Activated B cell treated with CpG ODN at 0.5 μM for 24 hours (primary cell): ENCODE measurements around the gene PRKN. TPM values are rescaled to one million over a fixed set of nuclear protein-coding genes. Genes with fewer than 3 reads are reported as not detected.

Experiments
- ATAC-seq: fragments of 200-7000 bp; cut with Tn5 transposase; one replicate; pipeline ENCODE4 v1.10.0; 2021; ENCODE audit warnings: low read depth, mild to moderate bottlenecking, moderate library complexity
- CTCF ChIA-PET: fragments of 350-600 bp; sonication (Branson Sonifier 250); formaldehyde crosslinking; loops from one replicate; lab custom pipeline; 2021; ENCODE audit warnings: antibody characterized with exemption; lab: Charles Lee
- POLR2A ChIA-PET: fragments of 350-600 bp; sonication (Branson Sonifier 250); formaldehyde crosslinking; loops from one replicate; lab custom pipeline; 2021; ENCODE audit warnings: antibody characterized with exemption; lab: Charles Lee
- DNase-seq: peaks from one replicate; pipeline ENCODE4 v3.0.0; 2022
- H3K27ac Mint-ChIP-seq: one replicate; pipeline ENCODE4 v1.8.0; 2020; ENCODE audit warnings: mixed read lengths
- H3K27me3 Mint-ChIP-seq: one replicate; pipeline ENCODE4 v1.8.0; 2021; ENCODE audit warnings: mixed read lengths
- H3K36me3 Mint-ChIP-seq: one replicate; pipeline ENCODE4 v1.8.0; 2021; ENCODE audit warnings: low read depth, mixed read lengths
- H3K4me1 Mint-ChIP-seq: one replicate; pipeline ENCODE4 v1.8.0; 2021; ENCODE audit warnings: mixed read lengths
- H3K4me3 Mint-ChIP-seq: one replicate; pipeline ENCODE4 v1.8.0; 2020; ENCODE audit warnings: mild to moderate bottlenecking, mixed read lengths
- H3K9me3 Mint-ChIP-seq: one replicate; pipeline ENCODE4 v1.8.0; 2020; ENCODE audit warnings: mixed read lengths
- CTCF ChIP-seq: fragments of 200-600 bp; IDR thresholded peaks from one replicate; pipeline ENCODE4 v1.8.0; 2022; ENCODE audit warnings: antibody characterized with exemption, mild to moderate bottlenecking
- intact Hi-C: fragments of 100-400 bp; cut with micrococcal nuclease; formaldehyde crosslinking; loops from one replicate; pipeline ENCODE4 v1.15.1; 2024
- total RNA-seq: library from RNA; stranded (reverse); gene quantifications from 2 replicates; pipeline ENCODE4 v1.2.3, GENCODE V29; 2022

PRKN gene
- total RNA-seq, 1 donor from 2014 or later, result 2.3 TPM

DNA sequence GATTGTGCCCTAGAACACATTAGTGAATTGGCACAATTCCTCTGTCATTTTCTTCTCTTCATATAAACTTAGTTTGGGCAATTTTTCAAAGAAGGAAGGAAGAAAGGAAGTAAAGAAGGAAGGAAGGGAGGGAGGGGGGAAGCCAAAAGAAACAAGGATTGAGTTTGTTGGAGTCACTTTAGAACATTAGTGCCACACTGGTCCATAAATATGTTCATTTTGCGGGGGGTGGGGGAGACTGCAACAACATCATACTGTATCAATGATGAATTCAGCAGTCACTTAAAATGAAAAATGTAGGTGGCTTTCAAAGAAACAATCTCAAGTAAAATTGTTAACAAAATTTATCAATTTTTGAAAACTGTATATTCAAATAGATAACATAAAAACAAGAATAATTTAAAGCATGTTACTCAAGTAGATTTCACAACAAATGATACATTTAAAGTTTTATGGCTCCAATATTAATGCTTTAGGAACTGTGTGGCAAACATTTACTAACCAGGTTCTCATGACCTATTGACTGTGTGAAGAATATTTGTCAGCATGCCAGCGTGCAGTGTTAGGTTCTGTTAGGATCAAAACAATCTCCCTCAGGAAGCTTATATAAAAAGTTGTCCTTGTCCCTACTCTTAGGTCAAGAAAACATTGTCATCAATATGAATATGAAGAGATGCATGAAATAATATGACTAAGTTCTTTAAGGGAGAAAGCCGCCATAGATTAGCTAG, 1245.6 kb downstream of the PRKN start:
- Mint-ChIP-seq H3K4me3 (no peak overlapping the region), H3K9me3 (no peaks in the 10 kb centered on the region), H3K27ac (no peak overlapping the region), H3K36me3 (no peaks in the 10 kb centered on the region), H3K4me1 (no peaks in the 10 kb centered on the region), H3K27me3 (no peaks in the 10 kb centered on the region)
- no peak for DNase-seq
- intact Hi-C loops, result no loop called here
- ChIA-PET CTCF (no interaction called here), POLR2A (no interaction called here)
- TF ChIP-seq CTCF, result no peak
- no peak for ATAC-seq

DNA sequence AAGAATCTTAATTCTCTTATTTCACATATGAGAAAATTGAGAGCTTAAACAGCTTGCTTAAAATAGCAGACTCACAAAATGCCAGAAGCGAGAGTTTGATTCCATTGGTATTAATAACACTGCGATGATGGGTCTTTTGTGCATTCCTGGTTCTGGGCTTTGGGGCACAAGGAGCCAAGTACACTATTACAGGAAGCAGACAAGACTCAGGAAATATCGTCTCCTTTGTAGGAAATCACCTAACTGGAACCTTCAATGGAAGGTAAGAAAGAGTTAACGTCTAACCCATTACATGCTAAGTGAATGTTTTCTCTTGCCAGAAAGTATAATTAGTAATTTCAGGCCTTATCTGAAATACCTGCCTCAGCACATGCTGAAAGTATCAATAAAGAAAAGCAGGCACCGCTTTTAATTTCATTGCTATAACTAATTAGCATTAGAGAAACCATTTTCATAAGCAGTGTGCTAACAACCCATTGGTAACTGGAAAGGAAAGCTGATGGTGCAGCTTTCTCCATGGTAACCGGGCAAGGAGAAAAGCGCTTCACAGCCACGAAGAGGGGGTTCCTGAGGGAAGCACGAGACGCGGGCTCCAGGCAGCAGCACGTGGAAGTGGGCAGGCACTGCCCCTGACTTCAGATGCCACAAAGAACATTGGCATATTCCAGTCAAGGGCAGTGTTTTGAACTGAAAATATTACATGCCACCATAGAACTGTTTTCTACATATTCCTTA, 1247.0 kb downstream of the PRKN start:
- no peak for DNase-seq
- CTCF ChIA-PET, result no interaction called here

DNA sequence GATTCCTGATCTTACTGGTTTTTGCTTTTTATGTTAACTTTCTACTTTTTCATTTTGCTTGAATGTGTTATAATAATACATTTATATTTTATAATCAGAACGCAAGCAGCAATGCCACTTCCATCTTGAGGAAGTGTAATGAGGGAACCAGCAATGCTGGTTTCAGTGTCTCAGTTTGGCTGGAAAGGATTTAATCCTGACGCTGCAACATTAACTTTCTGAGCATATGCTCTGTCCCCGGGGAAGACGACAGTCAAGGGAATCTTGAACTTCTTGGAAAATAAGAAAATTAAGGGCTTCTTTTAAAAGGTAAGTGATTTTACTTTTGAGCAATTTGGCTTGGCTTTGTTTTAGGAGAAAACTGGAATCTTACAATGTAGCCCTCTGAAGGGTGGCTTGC, 1248.2 kb downstream of the PRKN start:
- ChIA-PET CTCF (no interaction called here), POLR2A (no interaction called here)
- no peak for ATAC-seq
- no peaks in the 10 kb centered on the region for H3K27me3 Mint-ChIP-seq
- no peak for DNase-seq
- H3K4me1 Mint-ChIP-seq, result no peaks in the 10 kb centered on the region
- no peak overlapping the region for H3K4me3 Mint-ChIP-seq
- no peaks in the 10 kb centered on the region for H3K36me3 Mint-ChIP-seq
- intact Hi-C loops, result no loop called here
- no peak overlapping the region for H3K27ac Mint-ChIP-seq
- TF ChIP-seq CTCF, result no peak
- H3K9me3 Mint-ChIP-seq, result no peaks in the 10 kb centered on the region

More for the DNA sequence above, 1247.0 kb downstream of the PRKN start:
- no peaks in the 10 kb centered on the region for H3K36me3 Mint-ChIP-seq
- no peaks in the 10 kb centered on the region for H3K27me3 Mint-ChIP-seq
- no peak overlapping the region for H3K4me3 Mint-ChIP-seq
- TF ChIP-seq CTCF, result no peak
- ATAC-seq, result no peak
- H3K9me3 Mint-ChIP-seq, result no peaks in the 10 kb centered on the region
- POLR2A ChIA-PET, result no interaction called here
- intact Hi-C loops, result no loop called here
- no peaks in the 10 kb centered on the region for H3K4me1 Mint-ChIP-seq
- H3K27ac Mint-ChIP-seq, result no peak overlapping the region

DNA sequence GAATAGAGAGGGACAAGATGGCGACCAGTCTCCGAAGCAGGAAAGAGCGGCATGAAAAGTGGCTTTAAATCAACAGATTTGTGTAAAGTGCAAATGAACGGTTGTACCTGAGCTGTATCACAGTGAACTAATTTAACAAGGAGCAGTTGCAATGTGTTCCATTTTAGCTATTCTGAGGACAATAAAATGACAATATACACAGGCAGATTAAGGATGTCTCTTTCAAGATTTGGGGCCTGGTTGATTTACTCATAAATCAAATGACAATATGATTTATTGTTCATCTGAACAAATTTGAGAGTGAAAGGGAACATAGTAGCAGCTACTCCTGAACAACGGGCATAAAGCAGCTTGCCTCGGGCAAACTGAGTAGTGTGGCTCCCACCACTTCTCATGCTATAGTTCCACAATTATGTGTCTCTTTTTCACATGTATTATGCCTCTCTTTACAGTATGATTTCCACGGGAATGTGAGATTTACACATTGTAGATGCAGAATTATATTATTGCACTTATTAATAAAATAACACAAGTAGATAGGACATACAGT, 1249.6 kb downstream of the PRKN start:
- ATAC-seq (no peak), DNase-seq (no peak)
- H3K9me3 Mint-ChIP-seq, result no peaks in the 10 kb centered on the region
- no peaks in the 10 kb centered on the region for H3K4me1 Mint-ChIP-seq
- no peak overlapping the region for H3K4me3 Mint-ChIP-seq
- H3K27ac Mint-ChIP-seq, result no peak overlapping the region
- H3K27me3 Mint-ChIP-seq, result no peaks in the 10 kb centered on the region
- intact Hi-C loops, result no loop called here
- TF ChIP-seq CTCF, result no peak
- no peaks in the 10 kb centered on the region for H3K36me3 Mint-ChIP-seq
- ChIA-PET CTCF (no interaction called here), POLR2A (no interaction called here)

- POLR2A ChIA-PET, result no interaction called here
- intact Hi-C loops, result no loop called here
- Mint-ChIP-seq H3K9me3 (no peaks in the 10 kb centered on the region), H3K4me1 (no peaks in the 10 kb centered on the region), H3K4me3 (no peak overlapping the region), H3K36me3 (no peaks in the 10 kb centered on the region), H3K27me3 (no peaks in the 10 kb centered on the region), H3K27ac (no peak overlapping the region)
- DNase-seq (no peak), ATAC-seq (no peak)
- CTCF ChIA-PET, result no interaction called here
- no peak for TF ChIP-seq CTCF
Measured at GRCh38 chr6:161476711-161477110, 1250.9 kb downstream of the PRKN start.
